Thoracic aorta (tissue), 2 donors: ENCODE measurements around the gene LSM2. TPM values are rescaled to one million over a fixed set of nuclear protein-coding genes. Genes with fewer than 3 reads are reported as not detected.
"Not testable (repeated sequence)": the region's sequence is repeated elsewhere in the genome, so short reads cannot be mapped to it uniquely, and the experiment has no call there.

Experiments
- ATAC-seq: fragments of 150-250 bp; one replicate; pipeline ENCODE4 v1.8.0; 2017; ENCODE audit warnings: low read depth; ENCODE audit not compliant: insufficient number of reproducible peaks, low FRiP score
- DNase-seq: peaks from one replicate; pipeline ENCODE4 v3.0.0-alpha.2; 2020; ENCODE audit warnings: low spot score
- H3K27ac ChIP-seq, 2 donors: fragments of 200-600 bp; sonication (generic); 1 replicate in 1 of 2; 2 replicates in 1 of 2; pipeline ENCODE4 v1.5.1; 2016; ENCODE audit warnings: mild to moderate bottlenecking in 2 of 2, moderate library complexity in 2 of 2
- H3K27me3 ChIP-seq: fragments of 200-600 bp; sonication (generic); replicated peaks from 2 replicates; pipeline ENCODE4 v1.6.0; 2016; ENCODE audit warnings: mild to moderate bottlenecking; ENCODE audit not compliant: insufficient read depth
- H3K36me3 ChIP-seq: fragments of 200-600 bp; sonication (generic); one replicate; pipeline ENCODE4 v1.5.1; 2016
- H3K4me1 ChIP-seq, 2 donors: fragments of 200-600 bp; sonication (generic); 1 replicate in 1 of 2; 2 replicates in 1 of 2; pipeline versions ENCODE4 v1.5.1 to v1.6.0; 2016; ENCODE audit warnings: low read depth in 2 of 2, mild to moderate bottlenecking in 1 of 2; ENCODE audit not compliant: control insufficient read depth in 1 of 2
- H3K4me3 ChIP-seq: fragments of 200-600 bp; sonication (generic); 2 replicates; pipeline ENCODE4 v1.5.1; 2016; ENCODE audit warnings: mild to moderate bottlenecking
- H3K9me3 ChIP-seq: fragments of 200-600 bp; sonication (generic); 2 replicates; pipeline ENCODE4 v1.5.1; 2016
- CTCF ChIP-seq: fragments of 200-600 bp; sonication (generic); IDR thresholded peaks from one replicate; pipeline ENCODE4 v1.5.1; 2019; ENCODE audit warnings: antibody characterized with exemption
- total RNA-seq, 2 donors: library from RNA; depleted of rRNA; stranded (reverse); fragments of >200 nt; gene quantifications; one replicate each; pipeline versions ENCODE4 v1.1.0 to v1.2.3, GENCODE V29; 2016

LSM2 gene
- total RNA-seq, 2 donors from 2014 or later: 21.2 to 40.1 TPM

- ATAC-seq: no peak
- Histone ChIP-seq H3K36me3 (no peaks in the 10 kb centered on the region), H3K4me1 (peaks cover 26 to 37% of the 10 kb centered on the region in 2 donors), H3K27ac (peak overlapping the region; percentile 58 to 76), H3K9me3 (no peaks in the 10 kb centered on the region), H3K4me3 (peak overlapping the region; percentile 91), H3K27me3 (no peaks in the 10 kb centered on the region)
- DNase-seq: no peak
- no peak for TF ChIP-seq CTCF
These were observed 24.1 kb upstream of the LSM2 start for GRCh38 chr6:31830886-31831335.

GRCh38 chr6:31829633-31830283 is 23.0 kb upstream of the LSM2 start:
- Histone ChIP-seq H3K4me1 (peaks cover 21 to 38% of the 10 kb centered on the region in 2 donors), H3K36me3 (no peaks in the 10 kb centered on the region), H3K27ac (peak overlapping the region; percentile 43 to 76), H3K9me3 (no peaks in the 10 kb centered on the region), H3K27me3 (no peaks in the 10 kb centered on the region), H3K4me3 (peak overlapping the region; percentile 91)
- no peak for ATAC-seq
- DNase-seq: no peak
- no peak for TF ChIP-seq CTCF

- peak within 1 kb of the TSS; percentile 70 for H3K4me3 ChIP-seq
- H3K36me3 ChIP-seq: no peaks in the 10 kb centered on the region
- no peaks in the 10 kb centered on the region for H3K9me3 ChIP-seq
- DNase-seq (peak; percentile 99), ATAC-seq (peak; percentile 90)
- TF ChIP-seq CTCF: no peak
- H3K4me1 ChIP-seq: peaks cover 29 to 43% of the 10 kb centered on the region in 2 donors
- H3K27me3 ChIP-seq: no peaks in the 10 kb centered on the region
- peak within 1 kb of the TSS; percentile 77 to 98 for H3K27ac ChIP-seq
These were observed 20.7 kb upstream of the LSM2 start, which contains the start of gene HSPA1B for GRCh38 chr6:31827286-31828079. Gene HSPA1B (plus strand): TSS chr6:31827738. CDS start chr6:31827951, 213 bp downstream.

- peaks cover 29 to 41% of the 10 kb centered on the region in 2 donors for H3K4me1 ChIP-seq
- TF ChIP-seq CTCF: no peak
- DNase-seq: peak; percentile 60
These were observed 20.1 kb upstream of the LSM2 start for GRCh38 chr6:31826793-31827285.

GRCh38 chr6:31825553-31825952 is 18.8 kb upstream of the LSM2 start:
- Histone ChIP-seq H3K4me1 (peaks cover 24 to 39% of the 10 kb centered on the region in 2 donors), H3K27ac (peak overlapping the region; percentile 77 to 98), H3K27me3 (no peaks in the 10 kb centered on the region), H3K4me3 (no peak overlapping the region), H3K9me3 (no peaks in the 10 kb centered on the region), H3K36me3 (no peaks in the 10 kb centered on the region)
- TF ChIP-seq CTCF: no peak
- no peak for DNase-seq
- ATAC-seq: no peak

More at GRCh38 chr6:31826793-31827285, 20.1 kb upstream of the LSM2 start:
- ATAC-seq: peak; percentile 27
- peak overlapping the region; percentile 77 to 98 for H3K27ac ChIP-seq
- H3K27me3 ChIP-seq: no peaks in the 10 kb centered on the region
- no peaks in the 10 kb centered on the region for H3K36me3 ChIP-seq
- peak overlapping the region; percentile 70 for H3K4me3 ChIP-seq
- H3K9me3 ChIP-seq: no peaks in the 10 kb centered on the region

- H3K27ac ChIP-seq: peak overlapping the region; percentile 92 to 98
- not testable (repeated sequence) for H3K9me3 ChIP-seq, DNase-seq, ATAC-seq, H3K4me3 ChIP-seq, H3K27me3 ChIP-seq, H3K36me3 ChIP-seq
- peaks cover 35 to 58% of the 10 kb centered on the region in 2 donors for H3K4me1 ChIP-seq
These were observed 16.9 kb upstream of the LSM2 start for GRCh38 chr6:31823592-31824196.
